Measurements from ENCODE around the gene SLC35B2. TPM values are rescaled to one million over a fixed set of nuclear protein-coding genes. Genes with fewer than 3 reads are reported as not detected.
A peak's percentile ranks its signal among the peaks of the same experiment; 100 is the strongest.

SLC35B2 gene
- total RNA-seq, 1 experiment from 2014 or later: 143 TPM

GRCh38 chr6:44222486-44223318 is 34.6 kb downstream of the SLC35B2 start:
- H3K4me3 Mint-ChIP-seq (ENCODE audit: low read depth, unreplicated experiment): peak overlapping the region; percentile 63
- no peaks in the 10 kb centered on the region for H3K27me3 Mint-ChIP-seq (ENCODE audit: unreplicated experiment)
- DNase-seq: no peak
- H3K27ac Mint-ChIP-seq (ENCODE audit: unreplicated experiment): no peak overlapping the region
- TF ChIP-seq CTCF (IDR thresholded peaks at IDR 0.05; ENCODE audit: unreplicated experiment): no peak
- peaks cover 65% of the 10 kb centered on the region for H3K4me1 Mint-ChIP-seq (ENCODE audit: low read depth, unreplicated experiment)
- intact Hi-C loops (cut with micrococcal nuclease; ENCODE audit: unreplicated experiment): no loop called here
- CTCF ChIA-PET: interaction anchor here (1.3 to 2.7 kb wide), 5 partner anchors 15 to 126 kb away, joined by 4 to 12 read pairs (median 6); partner anchors contain the start of gene HSP90AB1
- no TSS peak for BruUV-seq (replicated peaks)
- H3K36me3 Mint-ChIP-seq (ENCODE audit: insufficient read depth, unreplicated experiment): peaks cover 38% of the 10 kb centered on the region
- no peaks in the 10 kb centered on the region for H3K9me3 Mint-ChIP-seq (ENCODE audit: low read depth, unreplicated experiment)

GRCh38 chr6:44221961-44222335 is 35.4 kb downstream of the SLC35B2 start:
- TF ChIP-seq CTCF (IDR thresholded peaks at IDR 0.05; ENCODE audit: unreplicated experiment): no peak
- peak overlapping the region; percentile 11 for H3K27ac Mint-ChIP-seq (ENCODE audit: unreplicated experiment)
- H3K36me3 Mint-ChIP-seq (ENCODE audit: insufficient read depth, unreplicated experiment): peaks cover 38% of the 10 kb centered on the region
- intact Hi-C loops (cut with micrococcal nuclease; ENCODE audit: unreplicated experiment): loop anchor here (1.0 kb wide), 1 partner anchor 15 kb away; no protein-coding TSS in a partner anchor
- H3K9me3 Mint-ChIP-seq (ENCODE audit: low read depth, unreplicated experiment): no peaks in the 10 kb centered on the region
- H3K27me3 Mint-ChIP-seq (ENCODE audit: unreplicated experiment): no peaks in the 10 kb centered on the region
- peak overlapping the region; percentile 5 for H3K4me3 Mint-ChIP-seq (ENCODE audit: low read depth, unreplicated experiment)
- no TSS peak for BruUV-seq (replicated peaks)
- peaks cover 71% of the 10 kb centered on the region for H3K4me1 Mint-ChIP-seq (ENCODE audit: low read depth, unreplicated experiment)
- no peak for DNase-seq
- CTCF ChIA-PET: interaction anchor here (0.5 to 1.3 kb wide), 12 partner anchors 18 to 689 kb away, joined by 3 to 7 read pairs (median 4); partner anchors contain the start of gene HSP90AB1

GRCh38 chr6:44221291-44221960 is 35.9 kb downstream of the SLC35B2 start:
- intact Hi-C loops (cut with micrococcal nuclease; ENCODE audit: unreplicated experiment): loop anchor here (1.0 kb wide), 1 partner anchor 16 kb away; no protein-coding TSS in a partner anchor
- Mint-ChIP-seq H3K4me3 (ENCODE audit: low read depth, unreplicated experiment) (peak overlapping the region; percentile 5), H3K27me3 (ENCODE audit: unreplicated experiment) (no peaks in the 10 kb centered on the region), H3K27ac (ENCODE audit: unreplicated experiment) (peak overlapping the region; percentile 11), H3K36me3 (ENCODE audit: insufficient read depth, unreplicated experiment) (peaks cover 38% of the 10 kb centered on the region), H3K9me3 (ENCODE audit: low read depth, unreplicated experiment) (no peaks in the 10 kb centered on the region), H3K4me1 (ENCODE audit: low read depth, unreplicated experiment) (peaks cover 71% of the 10 kb centered on the region)
- peak; percentile 93 for TF ChIP-seq CTCF (IDR thresholded peaks at IDR 0.05; ENCODE audit: unreplicated experiment)
- CTCF ChIA-PET: interaction anchor here (0.5 to 1.3 kb wide), 12 partner anchors 18 to 688 kb away, joined by 3 to 7 read pairs (median 4); partner anchors contain the start of gene HSP90AB1
- no TSS peak for BruUV-seq (replicated peaks)
- DNase-seq: peak; percentile 98

GRCh38 chr6:44220913-44221290 is 36.4 kb downstream of the SLC35B2 start:
- no peak for TF ChIP-seq CTCF (IDR thresholded peaks at IDR 0.05; ENCODE audit: unreplicated experiment)
- Mint-ChIP-seq H3K27me3 (ENCODE audit: unreplicated experiment) (no peaks in the 10 kb centered on the region), H3K27ac (ENCODE audit: unreplicated experiment) (peak overlapping the region; percentile 5), H3K4me3 (ENCODE audit: low read depth, unreplicated experiment) (peak overlapping the region; percentile 5), H3K36me3 (ENCODE audit: insufficient read depth, unreplicated experiment) (peaks cover 38% of the 10 kb centered on the region), H3K4me1 (ENCODE audit: low read depth, unreplicated experiment) (peaks cover 66% of the 10 kb centered on the region), H3K9me3 (ENCODE audit: low read depth, unreplicated experiment) (no peaks in the 10 kb centered on the region)
- intact Hi-C loops (cut with micrococcal nuclease; ENCODE audit: unreplicated experiment): loop anchor here (1.0 kb wide), 1 partner anchor 16 kb away; no protein-coding TSS in a partner anchor
- no peak for DNase-seq
- CTCF ChIA-PET: interaction anchor here (0.6 to 1.2 kb wide), 3 partner anchors 26 to 33 kb away, joined by 3 to 6 read pairs (median 4); partner anchors contain the start of gene HSP90AB1
- BruUV-seq (replicated peaks): no TSS peak
